ENCODE results near the gene RNF8.
"Not testable (repeated sequence)": the region's sequence is repeated elsewhere in the genome, so short reads cannot be mapped to it uniquely, and the experiment has no call there.

RNF8 gene, protein sequence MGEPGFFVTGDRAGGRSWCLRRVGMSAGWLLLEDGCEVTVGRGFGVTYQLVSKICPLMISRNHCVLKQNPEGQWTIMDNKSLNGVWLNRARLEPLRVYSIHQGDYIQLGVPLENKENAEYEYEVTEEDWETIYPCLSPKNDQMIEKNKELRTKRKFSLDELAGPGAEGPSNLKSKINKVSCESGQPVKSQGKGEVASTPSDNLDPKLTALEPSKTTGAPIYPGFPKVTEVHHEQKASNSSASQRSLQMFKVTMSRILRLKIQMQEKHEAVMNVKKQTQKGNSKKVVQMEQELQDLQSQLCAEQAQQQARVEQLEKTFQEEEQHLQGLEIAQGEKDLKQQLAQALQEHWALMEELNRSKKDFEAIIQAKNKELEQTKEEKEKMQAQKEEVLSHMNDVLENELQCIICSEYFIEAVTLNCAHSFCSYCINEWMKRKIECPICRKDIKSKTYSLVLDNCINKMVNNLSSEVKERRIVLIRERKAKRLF

DNA sequence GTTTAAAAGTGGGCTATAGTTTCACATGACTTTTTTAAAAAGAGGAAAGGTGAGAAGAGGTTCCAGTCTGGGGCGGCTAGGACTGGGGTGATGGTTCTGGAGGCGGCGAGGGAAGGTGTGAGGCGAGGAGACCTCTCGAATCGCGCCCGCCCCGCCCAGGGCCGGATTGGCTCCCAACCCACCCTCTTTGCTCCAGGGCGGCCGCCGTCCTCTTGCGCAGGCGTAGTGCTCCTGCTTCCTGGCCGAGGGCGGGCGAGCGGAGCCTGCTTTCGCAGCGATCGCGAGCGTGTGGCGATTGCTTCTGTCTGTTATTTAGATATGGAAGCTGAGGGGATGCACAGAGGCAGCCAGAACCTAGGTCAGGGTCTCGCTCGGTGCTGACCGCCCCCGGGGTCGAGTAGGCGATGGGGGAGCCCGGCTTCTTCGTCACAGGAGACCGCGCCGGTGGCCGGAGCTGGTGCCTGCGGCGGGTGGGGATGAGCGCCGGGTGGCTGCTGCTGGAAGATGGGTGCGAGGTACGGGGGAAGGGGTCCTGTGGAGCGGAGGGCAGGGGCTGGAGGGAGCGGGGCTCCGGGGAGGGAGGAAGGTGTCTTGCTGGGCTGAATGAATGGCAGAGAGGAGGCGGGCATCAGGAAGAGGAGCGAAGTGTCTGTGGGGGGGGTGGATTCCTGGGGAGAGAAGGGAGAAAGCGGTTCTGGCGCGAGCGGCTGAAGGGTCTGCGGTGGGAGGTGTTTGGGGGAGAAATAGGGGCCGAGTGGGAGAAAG, at the start of gene RNF8:
TSS of gene RNF8 (plus strand) at position 223 of the 765 bp plus-strand sequence. CDS start at position 405, 182 bp downstream.
- peak; percentile 93 for DNase-seq

DNA sequence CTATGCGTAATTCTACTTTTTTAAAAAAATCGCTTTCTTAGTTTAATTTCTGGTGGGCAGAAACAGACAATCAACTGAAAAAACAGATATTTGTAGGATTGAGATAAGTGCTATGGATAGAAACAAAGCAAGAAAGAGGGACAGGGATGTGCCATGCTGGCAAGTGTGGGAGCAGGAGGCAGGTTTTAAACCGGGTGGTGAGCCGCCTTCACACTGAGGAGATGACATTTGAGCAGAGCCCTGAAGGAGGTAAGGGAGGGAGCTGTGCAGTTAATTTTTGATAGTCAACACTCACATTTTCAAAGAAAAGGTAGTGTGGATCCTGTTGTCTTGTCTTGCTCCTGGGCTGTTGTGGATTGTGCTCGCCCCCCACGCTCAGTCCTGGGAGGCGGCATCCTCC, 49.0 kb upstream of the RNF8 start:
- no peak for DNase-seq

DNA sequence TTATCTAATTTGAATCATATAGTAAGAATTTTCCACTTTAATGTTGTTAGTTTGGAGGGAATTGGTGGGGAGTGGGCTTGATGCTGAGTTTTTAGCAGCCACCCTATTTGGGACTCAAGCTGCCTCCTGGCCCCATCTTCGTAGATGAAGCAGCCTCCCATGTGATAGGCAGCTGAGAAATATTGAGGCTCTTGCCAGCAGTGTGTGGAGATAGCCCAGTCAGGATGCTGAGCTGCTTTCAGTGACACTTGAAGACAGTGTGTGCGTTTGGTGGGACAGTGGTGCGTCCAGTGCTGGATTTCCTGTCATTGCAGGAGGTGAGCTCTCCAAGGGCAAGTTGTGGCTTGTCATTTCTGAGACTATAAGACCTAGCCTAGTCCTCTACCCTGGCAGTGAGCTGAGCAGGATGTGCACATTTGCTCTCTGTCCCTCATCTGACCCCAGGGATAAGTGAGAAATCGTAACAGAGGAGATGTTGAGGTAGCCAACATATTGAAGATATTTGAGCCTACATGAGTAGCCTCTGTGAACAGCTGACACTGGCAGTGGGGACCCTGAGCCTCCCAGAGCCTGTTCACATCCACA, 47.9 kb upstream of the RNF8 start:
- DNase-seq = no peak

DNA sequence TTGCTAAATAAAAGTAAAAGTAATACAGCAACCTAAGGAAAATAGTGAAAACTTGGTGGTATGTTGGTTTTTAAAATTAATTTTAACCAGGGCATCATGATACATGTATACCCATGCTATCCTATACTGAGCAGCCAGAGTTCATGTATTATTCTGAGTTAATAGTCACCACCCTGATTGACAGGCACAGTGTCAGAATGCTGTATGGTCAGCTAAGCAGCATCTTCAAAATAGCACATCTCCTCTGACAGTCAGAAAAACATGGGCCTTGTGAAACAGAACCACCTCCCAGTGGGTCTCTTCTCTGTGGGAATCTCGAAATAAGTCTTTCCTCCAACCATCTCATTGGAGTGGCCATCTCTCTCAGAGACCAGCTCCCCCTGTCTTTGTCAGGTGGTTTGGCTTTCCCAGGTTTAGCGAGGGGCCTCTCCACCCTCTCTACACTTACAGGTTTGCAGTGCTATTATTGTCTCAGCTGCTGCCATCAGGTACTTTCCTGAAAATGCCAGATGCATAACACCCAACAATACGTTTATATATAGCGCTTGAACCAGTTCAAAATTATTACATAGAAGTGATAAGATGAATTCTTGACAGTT, 47.1 kb upstream of the RNF8 start:
- no peak for DNase-seq

DNA sequence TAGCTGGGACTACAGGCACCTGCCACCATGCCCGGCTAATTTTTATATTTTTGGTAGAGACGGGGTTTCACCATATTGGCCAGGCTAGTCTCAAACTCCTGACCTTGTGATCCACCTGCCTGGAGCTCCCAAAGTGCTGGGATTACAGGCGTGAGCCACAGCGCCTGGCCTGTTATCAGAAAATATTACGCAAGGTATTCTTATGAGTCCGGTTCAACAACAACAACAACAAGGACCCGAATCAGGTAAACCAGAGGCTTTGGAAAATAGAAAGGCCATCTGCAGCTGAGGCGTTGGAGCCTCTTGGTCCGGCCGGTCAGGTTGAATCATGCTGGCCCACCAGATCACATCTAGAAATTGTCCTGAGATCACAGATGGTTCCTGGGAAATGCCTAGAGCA, 46.3 kb upstream of the RNF8 start:
- not testable (repeated sequence) for DNase-seq

DNA sequence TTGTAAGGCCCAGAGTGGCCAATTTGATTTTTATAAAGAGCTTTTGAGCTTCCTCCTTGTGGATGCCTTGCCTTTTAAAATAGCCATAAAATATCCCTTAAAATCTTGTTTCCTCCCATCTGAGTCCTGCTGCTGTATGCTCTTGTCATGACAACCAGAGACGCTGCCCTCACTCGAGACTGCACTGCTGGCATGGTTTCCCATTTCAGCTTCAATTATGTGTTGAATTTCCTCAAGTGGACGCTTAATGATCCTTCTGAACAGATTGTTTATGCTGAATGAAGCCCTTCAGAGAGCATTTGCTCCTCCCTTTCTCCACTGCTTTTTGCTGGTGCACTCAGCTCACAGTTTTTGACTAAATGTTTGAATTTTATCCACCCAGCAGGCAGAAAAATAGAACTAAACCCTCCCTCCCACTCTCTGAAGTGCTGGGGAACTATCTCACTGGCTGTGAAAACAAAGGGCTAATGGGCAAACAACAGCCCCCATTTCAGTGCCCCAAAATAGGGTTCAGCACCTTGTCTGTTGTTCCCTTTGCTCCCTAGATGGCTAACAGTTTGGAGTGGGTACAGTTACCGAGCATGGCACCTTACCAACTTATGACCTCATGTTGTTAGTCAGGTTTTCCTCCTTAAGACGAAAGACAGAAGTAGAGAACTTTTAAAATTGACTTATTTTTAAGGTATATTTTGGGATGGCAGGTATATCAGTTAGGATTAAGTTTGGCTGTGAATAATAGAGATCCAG, 45.5 kb upstream of the RNF8 start:
- DNase-seq = no peak

DNA sequence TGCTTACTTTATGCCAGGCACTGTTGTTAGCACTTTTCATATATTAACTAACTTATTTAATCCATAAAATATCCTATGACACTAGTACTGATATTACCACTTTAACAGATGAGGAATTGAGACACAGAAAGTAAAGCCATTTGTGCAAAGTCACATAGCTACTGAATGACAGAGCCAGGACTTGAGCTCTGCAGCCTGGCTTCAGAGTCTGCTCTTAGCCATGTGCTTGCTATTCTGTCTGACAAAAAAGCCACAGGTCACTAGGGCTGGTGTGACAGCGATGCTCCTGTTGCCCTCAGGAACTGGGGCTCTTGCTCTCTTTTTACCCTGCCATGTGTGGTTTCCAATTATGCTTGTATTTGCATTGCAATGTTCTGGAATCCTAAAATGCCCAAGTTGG, 44.7 kb upstream of the RNF8 start:
- no peak for DNase-seq

DNA sequence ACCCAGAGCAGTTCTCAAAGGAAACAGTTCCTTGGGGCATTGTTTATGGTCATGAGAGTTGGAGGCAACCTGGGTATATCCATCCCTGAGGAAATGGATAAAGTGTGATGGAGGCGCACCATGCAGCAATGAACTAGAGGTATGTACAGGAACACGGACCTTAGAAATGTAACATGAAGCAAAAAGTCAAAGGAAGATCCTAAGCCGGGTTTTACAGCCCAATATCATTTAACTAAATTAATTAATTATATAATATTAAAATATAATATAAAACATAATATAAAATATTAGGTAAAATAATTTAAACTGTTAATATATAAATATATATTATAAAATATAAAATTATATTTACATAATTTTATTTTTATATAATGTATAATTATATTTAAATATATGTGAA, 44.1 kb upstream of the RNF8 start:
- DNase-seq = no peak

DNA sequence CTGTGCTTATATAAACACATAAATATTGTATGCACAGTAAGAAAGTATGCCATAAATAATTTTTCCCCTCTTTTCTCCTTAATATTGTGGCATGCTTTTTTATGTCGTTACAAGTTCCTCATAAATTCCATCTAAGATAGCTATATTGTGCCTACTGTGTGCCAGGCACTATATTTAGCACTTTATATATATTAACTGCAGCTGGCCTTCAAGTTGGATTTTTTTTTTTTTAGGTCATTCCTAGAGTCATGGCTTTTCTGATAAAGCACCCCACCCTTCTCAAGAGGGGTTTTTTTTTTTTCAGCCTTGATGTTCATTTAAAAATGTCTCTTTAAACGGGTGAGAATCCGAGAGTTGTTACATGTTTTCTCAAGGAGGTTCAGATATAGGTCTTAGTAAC, 42.8 kb upstream of the RNF8 start:
- no peak for DNase-seq

DNA sequence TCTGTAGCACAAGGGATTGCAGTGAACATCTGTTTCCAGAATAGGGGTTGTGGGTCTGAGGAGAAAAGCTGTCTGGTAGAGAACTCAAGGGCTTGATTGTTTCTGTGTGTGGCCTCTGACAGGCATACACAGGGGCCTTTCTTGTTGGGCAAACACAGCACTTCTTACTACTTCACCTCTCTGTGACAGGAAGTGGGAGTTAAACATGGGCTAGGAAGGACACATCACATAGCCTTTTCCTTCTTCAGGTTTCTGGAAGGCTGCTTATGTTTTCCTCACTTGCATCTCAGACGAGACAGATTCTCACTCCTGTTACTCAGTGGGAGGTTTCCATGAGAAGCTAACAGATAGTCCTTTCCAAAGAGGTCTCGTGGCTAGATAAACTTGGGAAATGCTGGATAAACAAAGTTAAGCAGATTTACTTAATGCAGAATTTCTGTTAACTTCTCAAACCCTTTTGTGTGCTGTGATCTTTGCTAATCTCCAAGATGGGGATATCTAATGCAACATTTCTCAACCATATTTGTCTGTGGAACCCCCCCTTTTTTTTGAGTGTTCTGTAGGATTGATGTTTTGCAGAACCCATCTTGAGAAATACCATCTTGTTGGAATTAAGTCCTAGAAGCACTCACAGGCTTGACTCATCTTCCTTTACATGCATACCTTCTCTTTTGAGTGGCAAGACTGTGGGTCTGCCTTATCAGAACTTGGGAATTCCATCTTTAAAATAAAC, 41.9 kb upstream of the RNF8 start:
- DNase-seq = no peak

DNA sequence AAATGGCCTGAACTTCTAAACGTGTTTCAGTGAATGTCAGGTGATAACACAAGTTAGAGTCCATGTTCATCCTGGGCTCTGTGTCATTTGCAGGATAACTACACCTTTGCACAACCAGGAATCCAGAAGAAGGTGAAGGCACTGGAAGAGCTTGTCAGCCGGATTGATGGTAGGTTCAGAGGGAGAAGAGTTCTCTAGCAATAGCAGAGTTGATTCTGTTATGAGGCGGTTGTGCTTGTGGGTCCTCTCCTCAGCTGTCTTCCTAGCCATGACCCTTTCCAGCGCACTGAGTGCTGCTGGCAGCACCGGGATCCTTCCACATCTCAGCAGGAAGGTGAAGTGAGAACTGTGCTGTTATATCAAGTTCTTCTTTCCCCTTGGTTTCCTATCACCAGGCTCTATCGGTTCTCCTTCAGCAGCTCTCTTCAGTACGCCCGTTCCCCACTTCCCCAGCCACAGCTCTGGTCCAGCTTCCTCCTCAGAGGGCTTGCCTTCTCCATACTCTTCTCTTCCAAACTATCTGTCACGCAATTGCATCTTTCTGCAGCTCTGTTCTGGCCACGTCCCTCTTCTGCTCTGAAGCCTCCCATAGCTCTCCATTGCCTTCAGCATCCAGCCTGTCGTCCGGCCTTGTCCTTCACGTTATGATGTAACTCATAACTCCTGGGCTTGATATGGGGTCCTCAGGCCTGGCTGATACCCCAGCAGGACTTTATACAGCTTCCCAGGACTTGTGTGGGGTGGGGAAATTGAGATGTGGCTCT, 39.9 kb upstream of the RNF8 start:
- DNase-seq = no peak

DNA sequence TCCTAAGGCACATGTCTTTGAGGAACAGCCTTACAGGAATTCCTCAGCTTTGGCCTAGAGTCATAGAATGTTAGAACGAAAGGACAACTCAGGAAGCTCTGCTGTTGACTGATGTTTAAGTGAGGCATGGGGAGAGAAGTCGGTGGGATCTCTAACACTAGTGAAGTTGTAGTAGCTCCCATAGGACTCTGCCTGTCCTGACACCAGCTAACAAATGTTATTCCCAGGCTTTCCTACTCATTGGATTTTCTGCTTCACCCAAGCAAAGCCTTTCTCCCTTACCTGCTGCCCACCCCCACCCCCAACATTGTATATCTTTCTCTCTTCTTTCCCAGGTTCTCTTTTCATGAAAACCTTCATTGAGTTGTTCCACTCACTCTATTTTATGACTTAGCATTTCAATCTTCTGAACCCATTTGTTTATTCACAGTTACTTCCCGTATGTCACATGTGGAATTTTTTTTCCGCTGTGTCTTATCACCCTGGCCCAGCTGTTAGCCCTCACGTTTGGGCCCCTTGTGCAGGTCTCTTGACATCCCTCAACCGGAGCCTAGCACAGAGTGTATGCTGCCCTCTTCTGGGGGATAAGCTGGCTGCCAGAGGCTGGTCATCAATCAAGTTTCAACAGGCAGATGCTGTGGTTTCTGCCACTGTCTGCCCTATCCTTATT, 39.2 kb upstream of the RNF8 start:
- DNase-seq = peak; percentile 42

DNA sequence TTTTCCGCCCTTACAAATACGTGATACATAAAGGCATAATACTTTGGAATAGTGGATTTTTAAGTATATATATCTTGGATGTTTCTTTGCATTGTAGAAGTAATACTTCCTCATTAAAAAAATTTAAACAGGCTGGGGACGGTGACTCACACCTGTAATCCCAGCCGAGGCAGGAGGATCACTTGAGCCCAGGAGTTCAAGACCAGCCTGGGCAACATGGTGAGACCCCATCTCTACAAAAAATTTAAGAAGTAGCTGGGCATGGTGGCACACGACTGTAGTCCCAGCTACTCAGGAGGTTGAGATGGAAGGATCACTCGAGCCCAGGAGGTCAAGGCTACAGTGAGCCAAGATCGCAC, 38.6 kb upstream of the RNF8 start:
- DNase-seq = no peak

DNA sequence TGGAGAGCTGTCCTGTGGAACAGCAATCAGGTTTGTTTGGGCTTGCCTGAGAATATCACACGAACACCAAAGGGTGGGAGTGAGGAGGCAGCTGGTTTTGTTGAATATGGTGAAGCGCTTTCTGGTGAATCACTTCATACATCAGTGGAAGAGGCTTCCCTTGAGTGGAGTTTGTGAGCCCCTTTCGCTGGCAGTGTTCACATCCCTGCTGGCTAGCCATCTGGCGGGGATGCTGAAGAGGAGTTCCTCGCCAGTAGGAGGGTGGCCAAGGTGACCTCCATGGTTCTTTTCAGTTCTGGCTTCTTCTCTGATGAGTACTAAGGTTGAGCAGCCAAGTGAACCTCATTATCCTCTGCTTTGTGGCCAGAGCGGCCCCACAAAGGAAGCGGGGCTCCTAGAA, 37.7 kb upstream of the RNF8 start:
- no peak for DNase-seq

DNA sequence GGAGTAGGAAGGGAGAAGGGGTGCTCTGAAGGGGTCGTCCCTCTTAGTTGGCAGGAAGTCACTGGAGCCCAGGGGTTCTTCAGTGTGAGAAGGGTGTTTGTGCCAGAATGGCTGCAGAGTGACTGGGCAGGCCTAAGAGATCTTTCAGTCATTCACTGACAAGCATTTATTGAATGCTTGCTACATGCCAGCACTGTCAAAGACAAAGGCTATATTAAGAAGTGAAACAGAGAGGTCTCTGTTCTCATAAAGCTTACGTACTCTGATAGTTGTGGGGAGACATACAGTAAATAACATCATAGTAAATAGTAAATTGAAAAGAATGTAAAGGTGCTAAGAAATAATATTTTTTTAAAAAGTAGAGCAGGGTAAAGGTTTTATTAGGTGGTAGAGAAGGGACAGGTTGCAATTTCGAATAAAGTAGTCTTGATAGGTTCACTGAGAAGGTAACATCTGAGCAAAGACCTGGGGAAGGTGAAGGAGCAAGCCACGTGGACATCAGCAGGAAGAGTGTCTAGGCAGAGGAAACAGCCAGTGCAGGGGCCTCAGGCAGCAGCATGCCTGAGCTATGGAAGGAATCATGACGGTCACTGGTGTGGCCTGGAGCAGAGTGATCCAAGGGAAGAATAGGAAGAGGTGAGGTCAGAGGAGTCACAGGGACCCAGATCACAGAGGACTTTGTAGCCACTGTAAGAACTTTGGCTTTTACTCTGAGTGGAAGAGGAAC, 36.3 kb upstream of the RNF8 start:
- no peak for DNase-seq

DNA sequence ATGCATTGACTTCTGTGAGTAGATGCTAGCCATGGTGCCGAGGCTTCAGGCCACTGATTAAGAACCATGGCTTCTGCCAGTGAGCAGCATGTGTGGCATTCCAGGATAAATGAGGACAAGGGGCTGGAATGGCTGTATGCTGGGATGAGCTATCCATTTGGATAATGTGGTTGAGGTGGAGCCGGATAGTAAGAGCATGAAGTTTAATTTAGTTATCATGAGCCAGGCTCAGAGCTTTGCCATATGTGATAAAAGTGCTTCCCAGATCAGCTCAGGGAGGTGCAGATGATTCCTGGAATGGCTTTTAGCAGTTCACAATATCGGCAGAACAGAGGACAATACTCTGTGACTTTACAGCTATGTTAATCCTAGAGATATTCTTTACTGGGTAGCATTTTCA, 34.6 kb upstream of the RNF8 start:
- DNase-seq = no peak

DNA sequence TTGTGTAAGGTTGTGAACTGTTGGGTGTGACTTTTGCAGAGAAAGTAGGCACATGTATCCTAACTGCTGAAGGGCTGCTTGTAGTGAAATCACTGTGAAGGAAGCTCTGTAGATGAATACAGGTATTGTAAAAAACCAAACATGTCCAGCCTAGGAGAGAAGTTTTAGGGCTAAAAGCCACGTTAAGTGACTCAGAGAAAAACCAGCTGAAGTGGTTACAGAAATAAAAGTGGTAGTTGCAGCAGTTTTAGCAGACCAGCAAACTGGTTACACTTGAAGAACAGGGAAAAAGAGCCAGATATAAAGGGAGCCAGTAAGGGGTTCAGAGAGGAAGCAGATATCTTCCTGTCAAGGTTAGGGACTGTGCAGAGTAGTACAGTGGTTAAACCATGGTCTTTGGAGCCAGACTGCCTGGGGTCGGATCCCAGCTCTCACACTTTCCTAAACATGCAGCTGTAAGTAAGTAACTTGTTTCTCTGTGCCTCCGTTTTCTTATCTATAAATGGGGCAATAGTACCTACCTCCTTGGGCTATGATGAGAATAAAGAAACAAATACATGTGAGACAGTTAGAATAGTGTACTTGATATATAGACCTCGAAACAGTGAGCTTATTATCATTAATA, 33.8 kb upstream of the RNF8 start:
- DNase-seq = no peak

DNA sequence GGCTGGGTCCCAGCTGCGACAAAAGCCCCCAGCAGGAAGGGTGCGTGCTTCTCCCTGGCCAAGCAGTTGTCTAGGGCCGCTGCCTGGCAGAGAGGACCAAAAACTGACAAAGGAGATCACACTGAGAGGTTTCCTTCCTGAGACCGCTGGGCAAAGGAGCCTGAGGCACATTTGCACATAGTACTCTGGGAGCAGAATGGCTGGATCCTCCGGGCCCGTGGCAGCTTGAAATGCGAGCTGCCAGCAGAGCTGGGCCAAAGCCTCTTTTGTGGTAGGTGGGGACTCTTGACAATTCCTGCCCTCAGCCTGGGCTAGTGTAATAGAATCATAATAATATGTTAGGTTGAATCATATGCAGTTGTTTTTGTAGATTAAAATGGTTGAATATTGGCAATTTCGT, 33.1 kb upstream of the RNF8 start:
- DNase-seq = no peak

DNA sequence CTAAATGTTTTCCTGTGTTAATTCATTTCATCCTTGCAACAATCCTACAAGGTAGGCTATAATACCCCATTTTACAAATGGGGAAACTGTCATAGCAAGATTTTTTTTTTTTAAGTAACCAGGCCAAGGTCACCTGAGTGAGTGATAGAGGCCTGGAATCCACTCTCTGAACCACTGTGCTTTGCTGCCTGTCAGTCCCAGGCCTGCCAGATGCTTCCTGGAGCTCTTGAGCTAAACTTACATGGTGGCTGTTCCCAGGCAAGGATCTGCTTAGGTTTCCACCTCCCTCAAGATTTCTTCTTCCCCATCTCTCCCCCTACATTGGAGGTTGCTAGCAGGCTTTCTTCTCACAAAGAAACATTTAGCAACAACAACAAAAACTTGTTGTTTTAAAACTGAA, 32.7 kb upstream of the RNF8 start:
- DNase-seq = no peak
